ENCODE data around the gene CYFIP2. TPM values are rescaled to one million over a fixed set of nuclear protein-coding genes. Genes with fewer than 3 reads are reported as not detected.

Gene CYFIP2
- total RNA-seq, 1 donor from 2014 or later: 27.7 TPM

DNA sequence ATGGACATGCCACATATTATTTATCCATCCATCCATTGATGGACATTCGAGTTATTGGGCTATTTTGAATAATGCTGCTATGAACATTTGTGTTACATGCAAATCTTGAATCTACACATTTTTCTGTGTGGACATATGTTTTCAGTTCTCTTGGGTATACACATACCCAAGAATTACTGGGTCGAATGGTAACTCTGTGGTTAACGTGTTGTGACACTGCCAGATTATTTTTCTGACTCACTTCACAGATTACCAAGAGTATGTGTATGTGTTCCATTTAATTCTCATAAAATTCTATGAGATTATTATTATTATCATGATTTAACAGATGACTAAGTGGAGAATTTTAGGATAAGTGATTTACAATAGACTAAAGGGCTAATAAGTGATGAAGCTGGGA is 26.7 kb downstream of the CYFIP2 start:
- H3K27me3 ChIP-seq: no peaks in the 10 kb centered on the region
- intact Hi-C loops (cut with DNase I): no loop called here
- no peak for TF ChIP-seq POLR2AphosphoS5 (IDR thresholded peaks at IDR 0.05; ENCODE audit: insufficient read depth in 1 of 2, low read depth in 1 of 2)
- H3K36me3 ChIP-seq: no peaks in the 10 kb centered on the region
- H3K27ac ChIP-seq: no peak overlapping the region
- H3K4me3 ChIP-seq: no peak overlapping the region
- no peak for DNase-seq (ENCODE audit: extremely low spot score in 2 of 2)
- H3K9me3 ChIP-seq: no peaks in the 10 kb centered on the region
- H3K4me1 ChIP-seq: no peaks in the 10 kb centered on the region

GRCh38 chr5:157294407-157295091 is 28.6 kb downstream of the CYFIP2 start:
- no peaks in the 10 kb centered on the region for H3K27me3 ChIP-seq
- intact Hi-C loops (cut with DNase I): no loop called here
- no peaks in the 10 kb centered on the region for H3K36me3 ChIP-seq
- TF ChIP-seq CTCF (IDR thresholded peaks at IDR 0.05) (no peak), POLR2A (IDR thresholded peaks at IDR 0.05) (no peak), POLR2AphosphoS5 (IDR thresholded peaks at IDR 0.05; ENCODE audit: insufficient read depth in 1 of 2, low read depth in 1 of 2) (no peak)
- DNase-seq (ENCODE audit: extremely low spot score in 2 of 2): no peak
- no peak overlapping the region for H3K27ac ChIP-seq
- no peaks in the 10 kb centered on the region for H3K4me1 ChIP-seq
- H3K4me3 ChIP-seq: no peak overlapping the region
- H3K9me3 ChIP-seq: no peaks in the 10 kb centered on the region

- intact Hi-C loops (cut with DNase I): no loop called here
- Histone ChIP-seq H3K9me3 (no peaks in the 10 kb centered on the region), H3K4me3 (no peak overlapping the region), H3K4me1 (no peaks in the 10 kb centered on the region), H3K27ac (no peak overlapping the region), H3K27me3 (no peaks in the 10 kb centered on the region), H3K36me3 (no peaks in the 10 kb centered on the region)
- TF ChIP-seq POLR2A (IDR thresholded peaks at IDR 0.05): no peak
- no peak for TF ChIP-seq CTCF (IDR thresholded peaks at IDR 0.05)
- TF ChIP-seq POLR2AphosphoS5 (IDR thresholded peaks at IDR 0.05; ENCODE audit: insufficient read depth in 1 of 2, low read depth in 1 of 2): no peak
- no peak for DNase-seq (ENCODE audit: extremely low spot score in 2 of 2)
Measured at GRCh38 chr5:157295247-157295646, 29.3 kb downstream of the CYFIP2 start.

DNA sequence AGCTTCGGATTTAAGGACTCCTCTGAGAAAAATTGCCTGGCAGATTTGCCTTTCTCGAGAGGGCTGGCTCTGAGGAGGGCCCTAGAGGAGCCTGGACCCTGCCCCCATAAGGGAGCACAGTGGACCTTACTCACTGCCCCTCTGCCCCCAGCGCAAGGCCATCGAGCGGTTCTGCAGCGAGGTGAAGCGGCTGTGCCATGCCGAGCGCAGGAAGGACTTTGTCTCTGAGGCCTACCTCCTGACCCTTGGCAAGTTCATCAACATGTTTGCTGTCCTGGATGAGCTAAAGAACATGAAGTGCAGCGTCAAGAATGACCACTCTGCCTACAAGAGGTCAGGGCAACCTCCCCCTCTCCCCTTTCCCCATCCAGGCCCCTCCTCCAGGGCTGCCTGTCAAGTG is 34.6 kb downstream of the CYFIP2 start:
- no peak for DNase-seq (ENCODE audit: extremely low spot score in 2 of 2)

DNA sequence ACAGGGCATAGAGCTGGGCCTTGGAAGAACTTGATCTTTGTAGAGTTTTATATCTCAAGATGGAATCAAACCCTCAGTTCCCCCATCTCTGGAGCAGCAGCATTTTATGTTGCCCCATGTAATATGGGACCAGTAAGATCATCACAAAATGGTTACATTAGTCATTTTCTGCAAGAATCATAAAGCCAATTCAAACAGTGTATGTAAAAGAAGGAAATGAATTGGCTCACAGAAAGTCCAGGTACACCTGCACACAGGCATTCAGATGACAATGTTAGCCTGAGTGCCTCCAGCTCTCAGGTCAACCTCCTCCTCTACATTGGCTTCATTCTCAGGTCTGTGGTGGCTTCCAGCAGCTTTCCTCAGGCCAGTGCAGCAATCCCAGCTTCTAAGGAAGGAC is 35.1 kb downstream of the CYFIP2 start:
- DNase-seq (ENCODE audit: extremely low spot score in 2 of 2): no peak
- no peak overlapping the region for H3K27ac ChIP-seq
- no peaks in the 10 kb centered on the region for H3K4me1 ChIP-seq
- no peaks in the 10 kb centered on the region for H3K9me3 ChIP-seq
- intact Hi-C loops (cut with DNase I): no loop called here
- TF ChIP-seq POLR2A (IDR thresholded peaks at IDR 0.05) (no peak), CTCF (IDR thresholded peaks at IDR 0.05) (no peak), POLR2AphosphoS5 (IDR thresholded peaks at IDR 0.05; ENCODE audit: insufficient read depth in 1 of 2, low read depth in 1 of 2) (no peak)
- H3K27me3 ChIP-seq: no peaks in the 10 kb centered on the region
- no peak overlapping the region for H3K4me3 ChIP-seq
- H3K36me3 ChIP-seq: no peaks in the 10 kb centered on the region

More for the DNA sequence above, 34.6 kb downstream of the CYFIP2 start:
- Histone ChIP-seq H3K9me3 (no peaks in the 10 kb centered on the region), H3K36me3 (no peaks in the 10 kb centered on the region), H3K27me3 (no peaks in the 10 kb centered on the region), H3K27ac (no peak overlapping the region), H3K4me1 (no peaks in the 10 kb centered on the region), H3K4me3 (no peak overlapping the region)
- no peak for TF ChIP-seq POLR2AphosphoS5 (IDR thresholded peaks at IDR 0.05; ENCODE audit: insufficient read depth in 1 of 2, low read depth in 1 of 2)
- intact Hi-C loops (cut with DNase I): no loop called here

GRCh38 chr5:157303023-157303422 is 37.1 kb downstream of the CYFIP2 start:
- H3K9me3 ChIP-seq: no peaks in the 10 kb centered on the region
- no peaks in the 10 kb centered on the region for H3K36me3 ChIP-seq
- H3K4me1 ChIP-seq: no peaks in the 10 kb centered on the region
- no peak overlapping the region for H3K4me3 ChIP-seq
- no peak overlapping the region for H3K27ac ChIP-seq
- no peak for TF ChIP-seq CTCF (IDR thresholded peaks at IDR 0.05)
- no peak for TF ChIP-seq POLR2AphosphoS5 (IDR thresholded peaks at IDR 0.05; ENCODE audit: insufficient read depth in 1 of 2, low read depth in 1 of 2)
- no peak for TF ChIP-seq POLR2A (IDR thresholded peaks at IDR 0.05)
- intact Hi-C loops (cut with DNase I): no loop called here
- H3K27me3 ChIP-seq: no peaks in the 10 kb centered on the region
- DNase-seq (ENCODE audit: extremely low spot score in 2 of 2): no peak
